ENCODE measurements around the gene MTG2. TPM values are rescaled to one million over a fixed set of nuclear protein-coding genes. Genes with fewer than 3 reads are reported as not detected.

The MTG2 gene
- total RNA-seq, 1 experiment from 2014 or later = 46.4 TPM

GRCh38 chr20:62252342-62252966 lies 69.6 kb downstream of the MTG2 start:
- peak; percentile 79 for DNase-seq (ENCODE audit: low read depth)

Other genes starting within 250 kb of the MTG2 start
- 11.7 and 12.4 TPM in 2 replicates for gene TAF4, start 117.1 kb upstream of the MTG2 start, total RNA-seq (2014; rRNA removed; shearing (Covaris generic))
- gene LSM14B, start 60.6 kb upstream of the MTG2 start, total RNA-seq (2014; rRNA removed; shearing (Covaris generic)) = 46.5 and 60.4 TPM in 2 replicates
- 881 and 940 TPM in 2 replicates for gene PSMA7, start 39.6 kb upstream of the MTG2 start, total RNA-seq (2014; rRNA removed; shearing (Covaris generic))
- gene SS18L1, start 39.3 kb upstream of the MTG2 start, total RNA-seq (2014; rRNA removed; shearing (Covaris generic)) = 7.8 and 15.1 TPM in 2 replicates
- gene HRH3, start 37.2 kb downstream of the MTG2 start, total RNA-seq (2014; rRNA removed; shearing (Covaris generic)) = not detected in 2 replicates
- 20.7 and 29.2 TPM in 2 replicates for gene OSBPL2, start 55.5 kb downstream of the MTG2 start, total RNA-seq (2014; rRNA removed; shearing (Covaris generic))
- gene ADRM1, start 120.0 kb downstream of the MTG2 start, total RNA-seq (2014; rRNA removed; shearing (Covaris generic)) = 235 and 272 TPM in 2 replicates
- 5.6 and 29.7 TPM in 2 replicates for gene LAMA5, start 184.3 kb downstream of the MTG2 start, total RNA-seq (2014; rRNA removed; shearing (Covaris generic))
- gene RPS21, start 204.1 kb downstream of the MTG2 start, total RNA-seq (2014; rRNA removed; shearing (Covaris generic)) = 1,541 and 2,007 TPM in 2 replicates
- gene CABLES2, start 224.3 kb downstream of the MTG2 start, total RNA-seq (2014; rRNA removed; shearing (Covaris generic)) = 10.0 and 19.9 TPM in 2 replicates
- gene RBBP8NL, start 244.5 kb downstream of the MTG2 start, total RNA-seq (2014; rRNA removed; shearing (Covaris generic)) = not detected in 2 replicates

All from M059J (cell line).